Gastrocnemius medialis (tissue), 4 donors: Measurements from ENCODE around the gene PATJ.

Experiments
- CTCF ChIP-seq, 5 experiments: fragments of 450-650 bp in 3 of 5; fragments of 200-600 bp in 2 of 5; sonication (generic) in 2 of 5; IDR thresholded peaks in 4 of 5; conservative IDR thresholded peaks in 1 of 5; 1 replicate in 4 of 5; 2 replicates in 1 of 5; pipeline ENCODE4 v1.5.1; 2016 to 2019; ENCODE audit warnings: antibody characterized with exemption in 5 of 5, mild to moderate bottlenecking in 3 of 5, moderate library complexity in 3 of 5
- POLR2A ChIP-seq, 2 donors: fragments of 450-650 bp; IDR thresholded peaks; one replicate each; pipeline ENCODE4 v1.6.1; 2017; ENCODE audit warnings: antibody characterized with exemption in 2 of 2, mild to moderate bottlenecking in 2 of 2, moderate library complexity in 2 of 2

- TF ChIP-seq CTCF (IDR thresholded peaks at IDR 0.05 in 4 of 5, conservative IDR thresholded peaks at IDR 0.05 in 1 of 5) (no peak), POLR2A (IDR thresholded peaks at IDR 0.05) (no peak)
These were observed 329.4 kb downstream of the PATJ start for GRCh38 chr1:62071695-62072094.
